Ovary (tissue), 9 donors: Measurements from ENCODE around the gene REV1. TPM values are rescaled to one million over a fixed set of nuclear protein-coding genes. Genes with fewer than 3 reads are reported as not detected.

Experiments used
- DNase-seq, 5 donors: peaks; one replicate each; pipeline ENCODE4 v3.0.0-alpha.2; 2019 to 2020
- H3K27ac ChIP-seq, 2 donors: fragments of 200-600 bp; one replicate each; pipeline versions ENCODE4 v1.5.1 to v1.8.0; 2019 to 2022
- H3K27me3 ChIP-seq: fragments of 200-600 bp; one replicate; pipeline ENCODE4 v1.8.0; 2022
- H3K36me3 ChIP-seq: fragments of 200-600 bp; sonication (generic); one replicate; pipeline ENCODE4 v1.5.1; 2019
- H3K4me1 ChIP-seq: one replicate; pipeline ENCODE4 v1.8.1; 2013; ENCODE audit warnings: mild to moderate bottlenecking, moderate library complexity; ENCODE audit not compliant: insufficient read depth
- H3K4me3 ChIP-seq: fragments of 200-600 bp; sonication (generic); one replicate; pipeline ENCODE4 v1.5.1; 2017
- H3K9me3 ChIP-seq, 2 donors: fragments of 200-600 bp in 1 of 2; sonication (generic) in 1 of 2; one replicate each; pipeline versions ENCODE4 v1.5.1 to v1.8.1; 2013 to 2019; ENCODE audit warnings: mild to moderate bottlenecking in 1 of 2, moderate library complexity in 1 of 2
- EP300 ChIP-seq: sonication (generic); formaldehyde crosslinking; IDR thresholded peaks from one replicate; pipeline ENCODE4 v1.6.1; 2017; ENCODE audit warnings: antibody characterized with exemption
- POLR2A ChIP-seq: fragments of 450-650 bp; IDR thresholded peaks from one replicate; pipeline ENCODE4 v1.6.1; 2017; ENCODE audit warnings: antibody characterized with exemption, mild to moderate bottlenecking, moderate library complexity
- WGBS, 3 donors: extraction: QIAGEN DNeasy Blood & Tissue Kit in 1 of 3; methylation state at CpG; one replicate each; pipeline versions ENCODE4 v1.1.5 to v1.1.7; 2013 to 2017; 5-methylcytosine and 5-hydroxymethylcytosine counted together
- intact Hi-C, 4 donors: fragments of 100-400 bp; cut with DNase I; formaldehyde crosslinking; loops; one replicate each; pipeline versions ENCODE4 v1.11.0 to v1.15.1; 2022 to 2023
- polyA plus RNA-seq, 2 donors: library from polyadenylated mRNA; stranded (reverse); fragments of 200-250 nt in 1 of 2; fragments of 350-450 nt in 1 of 2; fragmentation: Illumina TruSeq in 1 of 2; extraction: RNeasy Lipid Tissue Mini Kit (QIAGEN cat#74804) in 1 of 2; gene quantifications; one replicate each; pipeline ENCODE4 v1.2.3, GENCODE V29; 2013 to 2014
- total RNA-seq, 7 donors: library from RNA; depleted of rRNA in 2 of 7; stranded (reverse); fragments of >200 nt in 2 of 7; fragmentation: NEBNext Ultra II Directional in 3 of 7; extraction: Animal tissue kit (Norgen Biotek cat#: 25700) in 3 of 7; gene quantifications; one replicate each; pipeline versions ENCODE4 v1.1.0 to v1.2.4, GENCODE V29; 2016 to 2023
- TF ChIP-seq, protein P1 (sequence below), 3 donors: fragments of 450-650 bp in 2 of 3; fragments of 200-600 bp in 1 of 3; IDR thresholded peaks; one replicate each; pipeline versions ENCODE4 v1.5.1 to v1.8.0; 2016 to 2022; ENCODE audit warnings: antibody characterized with exemption in 3 of 3, mild to moderate bottlenecking in 1 of 3
- donor health status: DM: no; HTN: no; CAD: no; lungs with moderate emphysema.
- donor health status: DM: no; HTN: no; CAD: no.
- donor health status: Bipolar disorder and iron deficiency.
- donor health status: DM: yes; HTN: yes; CAD: no.
- donor health status: DM: no; HTN: no; CAD: no.
- donor health status: DM: yes; HTN: yes; CAD: no.

The REV1 gene
- total and polyA plus RNA-seq, 9 donors, result 25.4 to 63.3 (median 43.6) TPM

DNA sequence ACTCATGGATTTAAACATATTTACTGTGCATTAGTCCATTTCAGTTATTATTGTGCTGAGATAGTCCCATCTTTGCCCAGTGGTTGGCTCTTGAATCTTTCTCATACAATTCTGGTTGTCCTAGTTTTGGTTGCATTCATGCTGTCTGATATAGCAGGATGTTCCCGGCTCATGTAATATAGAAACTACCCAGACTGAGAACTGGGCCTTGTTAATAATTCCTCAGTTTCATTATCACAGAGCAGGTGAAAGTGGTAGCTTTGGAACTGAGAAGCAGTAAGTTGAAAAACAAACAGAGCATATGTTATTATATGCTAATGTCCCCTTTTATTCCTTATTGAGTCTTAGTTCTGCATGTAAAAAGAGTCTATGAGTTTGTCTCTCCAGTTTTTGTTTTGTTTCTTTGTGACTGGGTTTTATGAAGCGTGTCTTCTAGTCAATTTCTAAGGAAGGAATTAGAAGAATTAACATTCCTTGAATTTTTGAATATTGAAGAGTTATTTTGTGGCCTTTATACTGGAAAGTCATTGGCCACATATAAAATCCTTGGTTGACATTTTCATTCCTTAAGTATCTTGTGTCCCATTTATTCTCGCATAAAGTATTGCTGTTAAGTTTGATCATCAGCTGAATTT lies 109.3 kb downstream of the REV1 start:
- no peak for DNase-seq
- Histone ChIP-seq H3K27ac (no peak overlapping the region), H3K27me3 (no peaks in the 10 kb centered on the region), H3K4me3 (no peak overlapping the region), H3K4me1 (no peaks in the 10 kb centered on the region), H3K9me3 (no peaks in the 10 kb centered on the region), H3K36me3 (no peaks in the 10 kb centered on the region)
- TF ChIP-seq EP300, result no peak
- TF ChIP-seq, protein P1, sequence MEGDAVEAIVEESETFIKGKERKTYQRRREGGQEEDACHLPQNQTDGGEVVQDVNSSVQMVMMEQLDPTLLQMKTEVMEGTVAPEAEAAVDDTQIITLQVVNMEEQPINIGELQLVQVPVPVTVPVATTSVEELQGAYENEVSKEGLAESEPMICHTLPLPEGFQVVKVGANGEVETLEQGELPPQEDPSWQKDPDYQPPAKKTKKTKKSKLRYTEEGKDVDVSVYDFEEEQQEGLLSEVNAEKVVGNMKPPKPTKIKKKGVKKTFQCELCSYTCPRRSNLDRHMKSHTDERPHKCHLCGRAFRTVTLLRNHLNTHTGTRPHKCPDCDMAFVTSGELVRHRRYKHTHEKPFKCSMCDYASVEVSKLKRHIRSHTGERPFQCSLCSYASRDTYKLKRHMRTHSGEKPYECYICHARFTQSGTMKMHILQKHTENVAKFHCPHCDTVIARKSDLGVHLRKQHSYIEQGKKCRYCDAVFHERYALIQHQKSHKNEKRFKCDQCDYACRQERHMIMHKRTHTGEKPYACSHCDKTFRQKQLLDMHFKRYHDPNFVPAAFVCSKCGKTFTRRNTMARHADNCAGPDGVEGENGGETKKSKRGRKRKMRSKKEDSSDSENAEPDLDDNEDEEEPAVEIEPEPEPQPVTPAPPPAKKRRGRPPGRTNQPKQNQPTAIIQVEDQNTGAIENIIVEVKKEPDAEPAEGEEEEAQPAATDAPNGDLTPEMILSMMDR (IDR thresholded peaks at IDR 0.05), result no peak
- WGBS, 3 donors, result 80 to 85% (median 83%) methylated on average over 3 of the region's 3 CpGs
- intact Hi-C loops, result no loop called here

DNA sequence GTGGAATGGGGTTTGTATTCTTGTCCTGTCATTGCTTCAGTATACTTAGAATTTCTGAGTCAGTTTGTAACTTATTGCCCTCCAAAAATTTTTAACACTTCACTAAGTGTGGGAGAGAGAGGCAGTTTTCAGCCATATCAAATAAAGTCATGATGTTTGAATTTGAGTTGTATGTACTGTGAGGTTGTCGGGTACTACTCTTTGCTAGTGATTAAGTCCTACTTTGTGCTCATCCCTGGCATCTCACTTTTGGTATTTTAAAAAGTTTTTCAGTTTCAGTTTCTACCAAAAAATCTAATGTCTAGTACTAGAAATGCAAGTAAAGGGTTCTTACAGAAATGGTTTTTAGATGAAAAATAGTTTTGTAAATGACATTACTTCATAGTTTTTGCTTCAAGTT lies 111.9 kb downstream of the REV1 start:
- 98 to 100% (median 99%) methylated on average over 1 of the region's 1 CpG for WGBS, 3 donors
- Histone ChIP-seq H3K27ac (no peak overlapping the region), H3K9me3 (no peaks in the 10 kb centered on the region), H3K27me3 (no peaks in the 10 kb centered on the region), H3K36me3 (no peaks in the 10 kb centered on the region), H3K4me1 (no peaks in the 10 kb centered on the region), H3K4me3 (no peak overlapping the region)
- no peak for DNase-seq
- no peak for TF ChIP-seq EP300
- TF ChIP-seq, protein P1 (IDR thresholded peaks at IDR 0.05), result no peak
- no peak for TF ChIP-seq POLR2A
- intact Hi-C loops, result no loop called here

DNA sequence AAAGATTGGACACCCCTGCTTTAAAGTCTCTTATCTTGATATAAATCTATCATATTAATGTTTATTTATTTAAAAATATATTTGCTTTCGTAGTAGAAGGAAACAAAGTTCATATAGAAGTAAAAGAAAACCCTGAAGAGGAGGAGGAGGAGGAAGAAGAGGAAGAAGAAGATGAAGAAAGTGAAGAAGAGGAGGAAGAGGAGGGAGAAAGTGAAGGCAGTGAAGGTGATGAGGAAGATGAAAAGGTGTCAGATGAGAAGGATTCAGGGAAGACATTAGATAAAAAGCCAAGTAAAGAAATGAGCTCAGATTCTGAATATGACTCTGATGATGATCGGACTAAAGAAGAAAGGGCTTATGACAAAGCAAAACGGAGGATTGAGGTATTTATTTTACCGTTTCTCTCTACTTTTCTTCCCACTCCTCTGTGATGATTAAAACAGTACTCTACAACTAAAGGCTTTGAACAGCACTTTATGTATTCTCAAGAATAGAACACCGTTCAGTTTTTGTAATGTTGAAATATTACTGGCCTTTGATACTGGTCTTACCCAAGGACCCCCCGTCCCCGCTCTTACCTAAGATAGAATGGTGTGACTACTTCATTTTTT lies 113.5 kb downstream of the REV1 start:
- Histone ChIP-seq H3K36me3 (no peaks in the 10 kb centered on the region), H3K4me1 (no peaks in the 10 kb centered on the region), H3K27me3 (no peaks in the 10 kb centered on the region), H3K4me3 (no peak overlapping the region), H3K27ac (no peak overlapping the region), H3K9me3 (no peaks in the 10 kb centered on the region)
- intact Hi-C loops, result no loop called here
- DNase-seq, result no peak
- TF ChIP-seq EP300 (no peak), POLR2A (no peak)
- TF ChIP-seq, protein P1 (IDR thresholded peaks at IDR 0.05), result no peak
- 94 to 95% (median 95%) methylated on average over 7 of the region's 7 CpGs for WGBS, 3 donors

- Histone ChIP-seq H3K36me3 (no peaks in the 10 kb centered on the region), H3K27me3 (no peaks in the 10 kb centered on the region), H3K9me3 (no peaks in the 10 kb centered on the region), H3K4me1 (no peaks in the 10 kb centered on the region), H3K4me3 (no peak overlapping the region), H3K27ac (no peak overlapping the region)
- TF ChIP-seq POLR2A, result no peak
- TF ChIP-seq EP300, result no peak
- TF ChIP-seq, protein P1 (IDR thresholded peaks at IDR 0.05), result no peak
- intact Hi-C loops, result no loop called here
- DNase-seq, result no peak
Observed at GRCh38 chr2:99374747-99375146, 115.1 kb downstream of the REV1 start.
